K562 (cell line): ENCODE data around the gene DHRS12.

Source experiments
- BRF1 ChIP-seq: IDR thresholded peaks from 3 replicates; pipeline ENCODE4 v1.6.1; 2011; ENCODE audit warnings: borderline replicate concordance, mild to moderate bottlenecking; ENCODE audit not compliant: insufficient read length; ENCODE audit errors: extremely low read depth
- GABPA ChIP-seq: fragments of 200-800 bp; sonication (Bioruptor generic); conservative IDR thresholded peaks from 2 replicates; pipeline ENCODE4 v1.6.1; 2016; ENCODE audit warnings: low read depth, missing genetic modification characterization, missing compliant biosample characterization
- POLR3A ChIP-seq: IDR thresholded peaks from 2 replicates; pipeline ENCODE4 v1.6.1; 2011; ENCODE audit warnings: borderline replicate concordance, mild to moderate bottlenecking, moderate library complexity; ENCODE audit not compliant: insufficient read length, insufficient read depth; ENCODE audit errors: extremely low read depth
- ZNF592 ChIP-seq: fragments of 450-650 bp; IDR thresholded peaks from 2 replicates; pipeline ENCODE4 v1.6.1; 2017; ENCODE audit warnings: antibody characterized with exemption, mild to moderate bottlenecking
- TF ChIP-seq, protein P1 (sequence below), 3 experiments: IDR thresholded peaks in 2 of 3; conservative IDR thresholded peaks in 1 of 3; 2 replicates each; pipeline ENCODE4 v1.5.1; 2011 to 2012; ENCODE audit warnings: low read length in 3 of 3, mild to moderate bottlenecking in 3 of 3, control low read depth in 2 of 3, improper control_type of control experiment in 1 of 3, inconsistent platforms in 1 of 3, low read depth in 1 of 3, mixed read lengths in 1 of 3, moderate library complexity in 1 of 3; ENCODE audit not compliant: insufficient read depth in 2 of 3

- TF ChIP-seq, protein P1, sequence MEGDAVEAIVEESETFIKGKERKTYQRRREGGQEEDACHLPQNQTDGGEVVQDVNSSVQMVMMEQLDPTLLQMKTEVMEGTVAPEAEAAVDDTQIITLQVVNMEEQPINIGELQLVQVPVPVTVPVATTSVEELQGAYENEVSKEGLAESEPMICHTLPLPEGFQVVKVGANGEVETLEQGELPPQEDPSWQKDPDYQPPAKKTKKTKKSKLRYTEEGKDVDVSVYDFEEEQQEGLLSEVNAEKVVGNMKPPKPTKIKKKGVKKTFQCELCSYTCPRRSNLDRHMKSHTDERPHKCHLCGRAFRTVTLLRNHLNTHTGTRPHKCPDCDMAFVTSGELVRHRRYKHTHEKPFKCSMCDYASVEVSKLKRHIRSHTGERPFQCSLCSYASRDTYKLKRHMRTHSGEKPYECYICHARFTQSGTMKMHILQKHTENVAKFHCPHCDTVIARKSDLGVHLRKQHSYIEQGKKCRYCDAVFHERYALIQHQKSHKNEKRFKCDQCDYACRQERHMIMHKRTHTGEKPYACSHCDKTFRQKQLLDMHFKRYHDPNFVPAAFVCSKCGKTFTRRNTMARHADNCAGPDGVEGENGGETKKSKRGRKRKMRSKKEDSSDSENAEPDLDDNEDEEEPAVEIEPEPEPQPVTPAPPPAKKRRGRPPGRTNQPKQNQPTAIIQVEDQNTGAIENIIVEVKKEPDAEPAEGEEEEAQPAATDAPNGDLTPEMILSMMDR (IDR thresholded peaks at IDR 0.05 in 2 of 3, conservative IDR thresholded peaks at IDR 0.05 in 1 of 3; ENCODE audit: insufficient read depth in 2 of 3, low read depth in 1 of 3, low read length in 3 of 3) = no peak
- TF ChIP-seq ZNF592 (no peak), POLR3A (no peak), GABPA (tag) (no peak), BRF1 (no peak)
These were observed 27.6 kb upstream of the DHRS12 start for GRCh38 chr13:51831519-51831918.
